GM18519 (cell line): ENCODE results near the gene CCDC93.

Experiments used
- ATAC-seq: cut with Tn5 transposase; IDR thresholded peaks from one replicate; pipeline ENCODE4 v1.9.1; 2021; ENCODE audit warnings: mild to moderate bottlenecking, moderate library complexity; ENCODE audit not compliant: unreplicated experiment, low FRiP score

Gene CCDC93

DNA sequence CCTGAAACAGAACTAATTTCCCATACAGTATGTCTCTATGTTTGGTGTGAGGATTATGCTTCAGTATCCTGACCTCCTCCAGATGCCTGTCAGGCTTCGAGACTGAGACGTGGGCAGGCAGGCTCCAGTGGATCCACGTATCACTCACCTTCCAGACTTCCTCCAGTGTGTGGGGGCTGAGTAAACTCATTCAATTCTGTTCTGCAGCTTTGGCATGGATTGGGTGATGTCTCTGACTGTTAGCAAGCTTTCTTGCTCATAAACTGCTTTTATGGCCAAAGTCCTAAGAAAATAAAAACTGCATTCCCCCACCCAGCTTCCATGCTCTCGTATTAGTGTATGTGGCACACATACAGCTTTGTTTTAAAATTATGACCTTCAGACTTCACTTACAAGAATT, 53.6 kb downstream of the CCDC93 start:
- no peak for ATAC-seq

DNA sequence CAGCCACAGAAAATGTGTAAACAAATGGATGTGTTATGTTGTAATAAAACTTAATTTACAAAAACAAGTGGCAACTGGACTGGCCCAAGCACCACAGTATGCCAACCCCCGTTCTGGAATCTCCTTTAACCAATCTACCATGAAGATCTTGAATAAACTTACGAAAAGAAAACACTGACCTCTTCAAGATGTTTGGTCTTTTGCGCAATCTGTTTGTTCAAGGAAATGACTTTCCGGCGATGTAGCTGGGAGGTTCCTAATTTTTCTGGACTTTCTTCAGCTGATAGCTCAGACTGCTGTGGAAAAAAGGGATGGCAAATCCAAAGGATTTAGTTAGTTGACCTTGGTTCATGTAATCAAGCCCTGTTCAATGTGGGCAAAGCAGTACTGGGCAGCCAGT, 55.7 kb downstream of the CCDC93 start:
- ATAC-seq = no peak

GRCh38 chr2:117957616-117958015, 56.3 kb downstream of the CCDC93 start:
- no peak for ATAC-seq

DNA sequence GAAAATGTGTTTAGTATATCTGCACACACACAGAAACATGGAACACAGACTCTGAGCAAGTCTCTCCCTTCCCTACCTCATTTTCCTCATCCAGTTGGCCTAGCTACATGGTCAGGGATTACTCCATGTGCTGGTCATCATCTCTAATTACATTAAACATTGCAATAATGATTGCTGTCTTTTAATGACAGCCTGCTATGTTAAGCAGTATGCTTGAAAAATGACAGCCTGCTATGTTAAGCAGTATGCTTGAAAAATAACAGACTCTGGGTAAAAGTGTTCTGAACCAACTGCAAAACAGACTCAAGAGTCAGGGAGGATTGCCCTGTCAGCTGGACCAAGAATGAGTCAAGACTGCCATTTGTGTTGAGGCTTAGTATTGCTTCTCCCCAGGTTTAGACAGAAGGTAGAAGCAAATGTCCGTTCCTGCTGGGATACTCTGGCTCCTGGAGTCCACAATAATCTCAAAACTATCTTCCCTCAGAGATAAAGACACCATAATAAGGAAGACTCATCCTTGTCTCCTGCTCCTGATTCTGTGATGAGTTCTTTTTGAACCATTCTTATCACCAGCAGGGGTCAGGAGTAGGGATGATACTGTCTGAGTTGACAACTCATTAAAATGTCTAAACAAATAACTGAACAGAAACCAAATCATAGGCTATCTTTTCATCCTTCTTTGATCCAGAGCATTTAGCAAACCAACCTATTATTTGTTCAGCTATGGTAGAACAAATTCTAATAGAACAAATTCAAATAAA, 57.7 kb downstream of the CCDC93 start:
- ATAC-seq = no peak

GRCh38 chr2:117953231-117953630, 60.6 kb downstream of the CCDC93 start:
- no peak for ATAC-seq

DNA sequence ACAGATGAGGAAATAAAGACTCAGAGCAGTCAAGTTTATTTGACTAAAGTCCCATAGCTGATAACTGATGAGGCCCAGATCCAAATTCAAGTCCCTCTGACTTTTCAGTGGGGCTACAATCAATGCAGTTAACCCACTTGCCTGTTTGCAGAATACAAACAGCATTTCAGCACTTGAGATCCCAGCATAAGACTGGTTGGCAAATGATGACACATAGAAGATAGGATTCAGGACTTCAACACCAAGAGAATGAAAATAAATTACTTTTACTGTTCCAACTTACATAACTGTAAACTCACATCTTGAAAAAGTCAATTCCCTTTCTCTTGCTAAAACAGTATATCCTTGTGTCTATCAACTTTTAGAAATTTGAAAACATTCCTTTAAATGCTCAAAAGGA, 61.2 kb downstream of the CCDC93 start:
- ATAC-seq = no peak

DNA sequence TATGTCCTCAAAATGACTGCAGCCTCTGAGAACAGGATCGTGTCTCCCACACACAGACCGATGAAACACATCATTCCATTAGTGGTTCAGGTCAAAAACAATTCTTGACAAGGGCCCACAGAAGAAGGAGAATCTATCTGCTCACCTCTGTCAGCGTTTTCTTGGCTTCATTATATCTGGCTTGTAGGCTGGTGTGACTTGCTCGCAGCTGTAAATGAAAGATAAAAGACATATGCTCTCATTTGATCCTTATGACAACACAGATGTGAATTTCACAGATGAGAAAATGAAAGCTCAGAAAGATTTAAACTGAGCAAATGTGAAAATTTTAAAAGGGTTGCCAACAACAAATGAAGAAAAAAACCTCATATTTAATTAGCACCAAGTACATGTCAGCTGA, 61.6 kb downstream of the CCDC93 start:
- ATAC-seq = no peak

GRCh38 chr2:117949806-117950205, 64.1 kb downstream of the CCDC93 start:
- no peak for ATAC-seq

- no peak for ATAC-seq
These were observed 65.3 kb downstream of the CCDC93 start for GRCh38 chr2:117948615-117949014.

- no peak for ATAC-seq
These were observed 68.6 kb downstream of the CCDC93 start for GRCh38 chr2:117945296-117945695.

DNA sequence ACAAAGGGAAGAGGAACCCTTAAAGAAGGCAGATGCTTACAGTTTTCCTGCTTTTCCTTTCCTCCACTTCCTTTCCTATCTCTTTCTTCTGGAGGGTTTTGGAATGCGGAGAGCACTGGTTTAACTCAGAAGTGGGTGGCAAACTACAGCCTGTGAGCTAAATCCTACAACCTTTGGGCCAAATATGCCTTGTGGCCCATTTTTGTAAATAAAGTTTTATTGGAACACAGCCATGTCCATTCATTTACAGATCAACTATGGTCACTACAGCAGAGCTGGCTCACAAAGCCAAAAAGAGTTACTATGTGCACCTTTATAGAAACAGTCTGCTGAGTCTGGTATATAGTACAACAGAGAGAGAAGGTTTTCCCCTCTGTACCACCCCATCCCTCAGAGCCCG, 69.1 kb downstream of the CCDC93 start:
- no peak for ATAC-seq

DNA sequence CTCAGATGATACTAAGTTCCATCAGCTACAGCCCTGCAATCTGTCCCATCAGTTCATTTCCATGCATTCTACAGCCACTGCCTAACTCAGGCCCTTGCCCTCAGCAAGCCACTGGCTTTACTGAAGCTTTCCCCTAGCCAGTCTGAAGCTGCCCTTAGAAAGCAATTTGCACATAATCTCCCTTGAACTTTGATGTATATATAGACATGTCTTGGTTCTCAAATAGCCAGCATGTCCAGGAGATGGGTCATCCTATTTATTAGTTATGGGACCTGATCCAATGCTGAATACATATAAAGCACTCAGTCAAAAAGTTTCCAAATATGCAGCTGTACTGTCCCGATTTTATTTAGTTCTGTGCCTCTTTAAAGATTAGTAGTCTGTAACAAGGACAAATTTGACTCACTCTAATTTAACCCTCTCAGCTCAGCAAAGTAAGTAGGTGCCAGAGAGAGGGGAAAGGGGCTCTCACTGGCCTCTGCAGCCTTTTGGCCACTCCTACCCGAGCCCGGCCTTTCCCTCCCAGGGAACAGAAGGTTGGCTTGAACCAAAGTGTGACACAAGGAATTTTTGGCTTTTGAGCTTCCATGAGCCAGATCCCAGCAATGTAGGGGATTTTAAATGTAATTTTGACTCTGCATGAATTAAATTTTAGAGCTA, 70.7 kb downstream of the CCDC93 start:
- ATAC-seq = no peak

- no peak for ATAC-seq
These were observed 71.3 kb downstream of the CCDC93 start for GRCh38 chr2:117942551-117942950.

DNA sequence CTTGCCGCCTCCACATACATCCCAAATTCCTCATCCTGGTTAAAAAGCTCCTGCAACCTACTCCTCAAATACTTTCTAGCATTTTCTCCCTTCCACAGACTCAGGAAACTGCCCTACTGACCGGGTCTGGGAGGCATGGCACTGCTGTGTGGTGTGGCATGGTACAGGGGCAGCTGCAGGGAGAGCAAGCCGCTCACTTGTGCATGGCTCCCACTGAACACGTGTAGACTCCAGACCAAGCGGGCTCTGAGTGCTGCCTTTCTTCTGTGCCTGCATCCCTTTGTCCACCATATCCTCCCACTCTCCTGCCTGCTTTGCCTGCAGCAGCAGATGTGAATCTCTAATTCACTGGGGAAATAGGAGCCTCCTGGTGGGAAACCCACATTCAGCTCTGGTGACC, 72.2 kb downstream of the CCDC93 start:
- ATAC-seq = no peak

DNA sequence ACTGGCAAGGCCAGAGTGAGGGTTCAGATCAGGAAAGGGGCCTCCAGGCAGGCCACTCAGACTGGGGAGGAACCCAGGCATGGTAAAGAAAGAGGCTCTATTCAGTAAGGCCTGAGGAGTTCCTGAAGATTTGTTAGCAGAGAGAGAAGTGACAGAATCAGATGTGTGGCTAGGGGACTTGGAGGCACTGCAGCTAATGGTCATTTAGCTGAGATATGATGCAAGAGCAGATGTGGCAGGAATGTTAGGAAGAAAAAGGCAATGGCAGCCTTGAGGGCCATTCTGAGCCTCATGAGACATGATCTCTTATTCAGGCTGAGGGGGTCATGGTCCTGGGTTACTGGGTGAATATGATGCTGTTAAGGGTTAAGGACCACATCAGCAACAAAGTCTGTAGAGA, 73.4 kb downstream of the CCDC93 start:
- ATAC-seq = no peak

DNA sequence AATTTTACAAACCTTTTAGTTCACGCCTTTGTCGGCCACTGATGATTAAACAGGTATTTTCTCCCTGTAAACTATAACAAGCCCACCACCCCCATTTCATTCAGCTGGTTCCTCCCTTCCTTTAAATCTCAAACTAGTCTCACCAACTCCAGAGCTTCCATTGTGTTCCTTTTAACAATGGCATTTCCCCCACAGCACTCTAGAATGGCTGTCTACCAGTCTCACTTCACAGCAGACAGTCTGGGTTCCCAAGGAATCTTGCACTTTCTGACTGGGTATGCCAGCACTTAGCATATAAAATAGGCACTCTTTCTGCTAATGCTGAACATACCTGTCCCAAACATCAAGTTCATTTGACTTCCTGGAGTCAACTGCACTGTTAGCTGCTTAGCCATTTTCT, 75.3 kb downstream of the CCDC93 start:
- ATAC-seq = no peak

DNA sequence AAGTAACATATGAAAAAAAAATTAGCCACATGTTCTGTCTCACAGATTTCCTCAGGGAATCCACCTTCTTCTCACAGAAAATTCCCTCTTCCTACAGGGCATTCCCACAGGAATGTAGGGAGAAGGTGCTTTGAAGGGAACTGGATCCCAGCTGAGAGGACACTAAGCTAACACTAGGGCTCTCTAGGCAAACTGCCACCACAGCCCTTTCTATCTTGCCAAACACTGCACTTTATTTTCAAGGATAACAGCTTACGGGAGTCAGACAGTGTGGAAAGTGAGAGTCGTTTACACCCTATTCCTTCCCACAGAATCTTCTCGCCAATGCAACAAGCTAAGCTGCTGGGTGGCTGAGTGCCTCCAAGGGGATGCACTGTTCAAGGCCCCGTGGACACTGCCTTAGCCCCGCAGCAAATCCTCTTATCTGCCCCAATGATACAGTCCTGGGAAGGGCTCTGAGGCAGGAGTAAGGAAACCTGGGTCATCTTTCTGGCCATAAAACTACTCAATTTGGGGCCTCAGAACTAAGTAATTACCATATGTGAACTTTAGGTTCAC, 76.9 kb downstream of the CCDC93 start:
- ATAC-seq = no peak

DNA sequence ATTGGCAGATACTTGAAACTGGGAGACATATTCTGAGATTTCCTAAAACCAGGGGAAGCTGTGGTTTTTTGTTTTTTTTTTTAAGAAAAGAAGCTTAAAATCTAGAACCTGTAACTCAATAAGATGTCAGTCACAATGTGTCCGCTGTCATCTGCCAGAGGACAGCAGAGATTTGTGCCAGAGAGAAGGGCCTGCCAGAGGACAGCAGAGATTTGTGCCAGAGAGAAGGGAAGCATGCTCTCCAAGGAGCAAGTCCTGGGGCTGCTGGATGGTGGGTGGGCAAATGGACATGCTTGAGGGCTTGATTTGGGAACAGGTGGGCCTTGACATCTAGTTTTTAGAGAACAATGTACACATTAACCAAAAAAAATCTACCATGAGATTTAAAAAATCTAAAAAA, 77.9 kb downstream of the CCDC93 start:
- no peak for ATAC-seq

DNA sequence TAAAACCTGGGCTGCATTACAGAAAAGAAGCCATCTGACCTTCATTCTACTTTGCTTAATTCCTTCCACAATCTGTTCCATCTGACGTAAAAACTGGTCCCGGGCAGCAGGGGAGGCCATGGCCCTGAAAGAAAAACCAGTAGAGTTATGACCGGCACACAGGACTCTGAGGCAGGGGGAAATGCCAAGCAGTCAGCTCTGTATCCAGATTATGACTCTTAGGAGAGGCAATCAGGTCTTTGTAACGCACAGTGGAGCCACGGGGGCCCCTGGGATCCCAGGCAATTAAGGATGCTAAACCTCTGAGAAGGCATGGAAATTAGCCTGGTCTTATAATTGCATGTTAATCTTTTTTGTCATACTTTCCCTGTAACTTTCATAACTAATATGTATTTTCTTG, 78.4 kb downstream of the CCDC93 start:
- no peak for ATAC-seq

- ATAC-seq = no peak
These were observed 80.0 kb downstream of the CCDC93 start for GRCh38 chr2:117933884-117934354.

DNA sequence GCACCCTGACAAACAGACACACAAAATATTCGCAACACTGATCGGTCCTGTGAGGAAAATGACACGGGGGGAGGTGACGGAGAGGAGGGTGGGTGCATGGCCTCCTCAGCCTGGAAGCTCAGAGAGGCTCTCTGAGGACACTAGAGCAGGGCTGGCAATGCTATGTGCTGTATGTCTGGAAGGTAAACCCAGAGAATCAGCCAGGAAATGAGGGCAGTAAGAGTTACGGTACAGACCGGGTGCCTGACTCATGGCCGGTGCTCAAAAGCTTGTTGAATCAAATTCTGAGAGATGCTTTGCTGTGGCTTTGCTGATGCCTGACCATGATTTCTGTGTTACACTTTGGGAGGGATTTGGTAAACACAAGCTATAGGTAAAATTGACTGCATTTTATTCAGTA, 81.9 kb downstream of the CCDC93 start:
- ATAC-seq = no peak

DNA sequence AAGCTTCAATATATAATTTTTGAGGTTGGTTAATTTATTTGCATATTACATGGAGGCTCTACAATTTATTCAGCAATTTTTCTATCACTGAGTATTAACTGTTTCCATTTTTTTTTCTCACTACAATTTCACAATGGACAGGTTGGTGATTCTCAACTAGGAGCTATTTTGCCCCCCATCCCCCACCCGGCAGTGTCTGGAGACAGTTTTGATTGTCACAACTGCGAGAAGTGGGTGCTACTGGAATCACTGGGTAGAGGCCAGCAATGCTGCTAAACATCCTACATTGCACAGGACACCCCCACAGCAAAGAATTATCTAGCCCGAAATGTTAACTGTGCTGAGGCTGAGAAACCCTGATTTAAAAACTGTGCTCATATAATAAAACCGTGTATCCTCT, 82.6 kb downstream of the CCDC93 start:
- ATAC-seq = no peak
